ENCODE measurements around the gene C8G. TPM values are rescaled to one million over a fixed set of nuclear protein-coding genes. Genes with fewer than 3 reads are reported as not detected.

C8G gene
- total and polyA plus RNA-seq, 9 of the 15 experiments (the other 6 are each of a cell fraction or from before 2014, with no cell fraction given): 0.35 to 5.9 (median 2.7) TPM; not detected in 2

GRCh38 chr9:136931611-136932130, 13.4 kb upstream of the C8G start:
- ChIA-PET CTCF (ENCODE audit: low intra/inter-chr PET ratio) (no interaction called here), POLR2A (interaction anchor here (0.7 kb wide), 1 partner anchor 103 kb away, joined by 5 read pairs; no protein-coding TSS in a partner anchor)
- no peak overlapping the region for H3K9ac ChIP-seq (ENCODE audit: insufficient read depth in 1 of 2, low read depth in 2 of 2, low read length in 2 of 2)
- no peaks in the 10 kb centered on the region for H3K27me3 ChIP-seq (ENCODE audit: control insufficient read depth in 2 of 2, insufficient read depth in 2 of 2, low read length in 2 of 2)
- H3K4me2 ChIP-seq (ENCODE audit: insufficient read depth, low read length): no peak overlapping the region
- peaks cover 4% of the 10 kb centered on the region; the same call in 1 of the 2 replicates for H4K20me1 ChIP-seq (replicated peaks; ENCODE audit: control insufficient read depth, insufficient read depth, low read length)
- BruUV-seq (replicated peaks): no TSS peak
- DNase-seq (ENCODE audit: extremely low read depth in 1 of 4, low spot score in 3 of 4) (no peak), ATAC-seq (no peak), FAIRE-seq (no peak)
- peaks cover 56% of the 10 kb centered on the region; the same call in 2 of the 3 replicates for H3K36me3 ChIP-seq (ENCODE audit: control insufficient read depth, insufficient read depth, low read length)
- H3K4me1 ChIP-seq (replicated peaks in 1 of 2; ENCODE audit: control insufficient read depth in 2 of 2, insufficient read depth in 2 of 2, low read length in 2 of 2): peaks cover 10% of the 10 kb centered on the region in 2 experiments; a peak in 4 of 5 replicates
- H3K9me1 ChIP-seq (ENCODE audit: control insufficient read depth, insufficient read depth, low read length): no peaks in the 10 kb centered on the region
- TF ChIP-seq TSHZ1 (CRISPR knock-in tag; IDR thresholded peaks at IDR 0.05) (no peak), NUFIP1 (IDR thresholded peaks at IDR 0.05; ENCODE audit: partially characterized antibody) (no peak), AFF4 (CRISPR knock-in tag; IDR thresholded peaks at IDR 0.05) (no peak), SMARCA5 (IDR thresholded peaks at IDR 0.05) (no peak), SNAPC5 (CRISPR knock-in tag; IDR thresholded peaks at IDR 0.05) (no peak), ZBTB7A (IDR thresholded peaks at IDR 0.05; ENCODE audit: borderline replicate concordance, control insufficient read depth, low read depth, low read length) (no peak)
- H3K9me3 ChIP-seq (replicated peaks; ENCODE audit: control insufficient read depth, insufficient read depth, low read depth, low read length): no peaks in the 10 kb centered on the region
- in situ Hi-C loops (cut with MboI): no loop called here
- H2AFZ ChIP-seq (ENCODE audit: low read depth, low read length): no peak overlapping the region
- WGBS (ENCODE audit: insufficient coverage, low coverage, missing lambda C conversion rate): 96% methylated on average over 2 of the region's 2 CpGs
- H3K79me2 ChIP-seq (ENCODE audit: control insufficient read depth, insufficient read depth, low read length): no peaks in the 10 kb centered on the region
- no peak overlapping the region for H3K4me3 ChIP-seq
- no peak overlapping the region for H3K27ac ChIP-seq (ENCODE audit: extremely low read depth, low read depth, low read length)
- intact Hi-C loops (cut with micrococcal nuclease): no loop called here
